H9 (cell line): ENCODE data around the gene PDZK1. TPM values are rescaled to one million over a fixed set of nuclear protein-coding genes. Genes with fewer than 3 reads are reported as not detected.

Experiments
- DNase-seq: peaks from one replicate; pipeline ENCODE4 v3.0.0-alpha.2; 2017
- H2AFZ ChIP-seq: one replicate; pipeline ENCODE4 v1.6.1; 2013; ENCODE audit warnings: mild to moderate bottlenecking, low read length, control low read depth, moderate library complexity
- H2AK5ac ChIP-seq: 2 replicates; pipeline ENCODE4 v1.6.1; 2013; ENCODE audit warnings: low read length, control low read depth, mixed read lengths; ENCODE audit not compliant: insufficient read length
- H2BK120ac ChIP-seq: one replicate; pipeline ENCODE4 v1.6.1; 2013; ENCODE audit warnings: low read depth, mild to moderate bottlenecking, low read length, control low read depth, inconsistent platforms; ENCODE audit not compliant: poor library complexity, severe bottlenecking
- H2BK12ac ChIP-seq: 2 replicates; pipeline ENCODE4 v1.6.1; 2013; ENCODE audit warnings: low read length, control low read depth, mixed read lengths, low read depth; ENCODE audit not compliant: insufficient read length
- H2BK15ac ChIP-seq: 2 replicates; pipeline ENCODE4 v1.6.1; 2013; ENCODE audit warnings: low read depth, low read length, control low read depth
- H2BK20ac ChIP-seq: one replicate; pipeline ENCODE4 v1.6.1; 2013; ENCODE audit warnings: low read depth, mild to moderate bottlenecking, low read length, control low read depth, inconsistent platforms; ENCODE audit not compliant: poor library complexity, severe bottlenecking
- H2BK5ac ChIP-seq: 2 replicates; pipeline ENCODE4 v1.6.1; 2013; ENCODE audit warnings: low read length, control low read depth, mixed read lengths; ENCODE audit not compliant: insufficient read length
- H3K14ac ChIP-seq: 2 replicates; pipeline ENCODE4 v1.6.1; 2013; ENCODE audit warnings: low read length, control low read depth; ENCODE audit not compliant: insufficient read depth
- H3K18ac ChIP-seq: 2 replicates; pipeline ENCODE4 v1.6.1; 2013; ENCODE audit warnings: low read depth, mild to moderate bottlenecking, mixed read lengths, low read length, control low read depth; ENCODE audit not compliant: insufficient read length
- H3K23ac ChIP-seq: 2 replicates; pipeline ENCODE4 v1.6.1; 2013; ENCODE audit warnings: low read length, control low read depth, mixed read lengths, low read depth; ENCODE audit not compliant: insufficient read length
- H3K23me2 ChIP-seq: 2 replicates; pipeline ENCODE4 v1.6.1; 2013; ENCODE audit warnings: low read depth, mild to moderate bottlenecking, mixed read lengths, low read length, control low read depth; ENCODE audit not compliant: insufficient read length, poor library complexity, severe bottlenecking
- H3K27ac ChIP-seq: 2 replicates; pipeline ENCODE4 v1.5.1; 2013; ENCODE audit warnings: low read length, control low read depth, mixed read lengths, low read depth; ENCODE audit not compliant: insufficient read length
- H3K27me3 ChIP-seq: 2 replicates; pipeline ENCODE4 v1.6.1; 2013; ENCODE audit warnings: low read length, control low read depth, inconsistent platforms; ENCODE audit not compliant: insufficient read depth
- H3K4ac ChIP-seq: 2 replicates; pipeline ENCODE4 v1.6.1; 2013; ENCODE audit warnings: low read depth, mild to moderate bottlenecking, control low read depth, inconsistent platforms, low read length, moderate library complexity
- H3K4me1 ChIP-seq: 2 replicates; pipeline ENCODE4 v1.6.1; 2013; ENCODE audit warnings: low read length, control low read depth, inconsistent platforms; ENCODE audit not compliant: insufficient read depth
- H3K4me2 ChIP-seq: 2 replicates; pipeline ENCODE4 v1.6.1; 2013; ENCODE audit warnings: low read length, control low read depth, mixed read lengths; ENCODE audit not compliant: insufficient read length, insufficient read depth
- H3K56ac ChIP-seq: 2 replicates; pipeline ENCODE4 v1.6.1; 2013; ENCODE audit warnings: low read depth, mild to moderate bottlenecking, mixed read lengths, low read length, control low read depth; ENCODE audit not compliant: insufficient read length
- H3K79me1 ChIP-seq: 2 replicates; pipeline ENCODE4 v1.6.1; 2013; ENCODE audit warnings: low read depth, mild to moderate bottlenecking, moderate library complexity, low read length, control low read depth, inconsistent platforms; ENCODE audit not compliant: insufficient read depth, poor library complexity, severe bottlenecking
- H3K79me2 ChIP-seq: 2 replicates; pipeline ENCODE4 v1.6.1; 2013; ENCODE audit warnings: low read length, control low read depth, inconsistent platforms; ENCODE audit not compliant: insufficient read depth
- H3K9ac ChIP-seq: 2 replicates; pipeline ENCODE4 v1.6.1; 2013; ENCODE audit warnings: low read length, control low read depth, mixed read lengths; ENCODE audit not compliant: insufficient read length; ENCODE audit errors: extremely low read depth
- H3K9me3 ChIP-seq: one replicate; pipeline ENCODE4 v1.6.1; 2013; ENCODE audit warnings: low read depth, low read length, inconsistent platforms; ENCODE audit not compliant: control insufficient read depth
- H3T11ph ChIP-seq: one replicate; pipeline ENCODE4 v1.6.1; 2013; ENCODE audit warnings: mild to moderate bottlenecking, low read length, control low read depth, inconsistent platforms
- H4K20me1 ChIP-seq: one replicate; pipeline ENCODE4 v1.6.1; 2013; ENCODE audit not compliant: control insufficient read depth, insufficient read length, insufficient read depth
- H4K5ac ChIP-seq: 2 replicates; pipeline ENCODE4 v1.6.1; 2013; ENCODE audit warnings: low read depth, mild to moderate bottlenecking, mixed read lengths, low read length, control low read depth; ENCODE audit not compliant: insufficient read length
- H4K8ac ChIP-seq: replicated peaks from 2 replicates; pipeline ENCODE4 v1.6.1; 2013; ENCODE audit warnings: low read length, control low read depth, mixed read lengths, low read depth; ENCODE audit not compliant: insufficient read length
- H4K91ac ChIP-seq: 2 replicates; pipeline ENCODE4 v1.6.1; 2013; ENCODE audit warnings: low read depth, mild to moderate bottlenecking, moderate library complexity, mixed read lengths, low read length, control low read depth; ENCODE audit not compliant: insufficient read length
- H3K27ac Mint-ChIP-seq, 3 experiments: 2 replicates in 2 of 3; 3 replicates in 1 of 3; pipeline ENCODE4 v1.8.0; 2020 to 2021; ENCODE audit warnings: mixed read lengths in 3 of 3, mild to moderate bottlenecking in 1 of 3, moderate library complexity in 1 of 3
- H3K27me3 Mint-ChIP-seq: 2 replicates; pipeline ENCODE4 v1.8.0; 2021; ENCODE audit warnings: low read depth, mild to moderate bottlenecking, moderate library complexity, mixed read lengths
- H3K36me3 Mint-ChIP-seq, 3 experiments: 2 replicates in 2 of 3; 3 replicates in 1 of 3; pipeline ENCODE4 v1.8.0; 2020 to 2021; ENCODE audit warnings: low read depth in 3 of 3, mixed read lengths in 3 of 3; ENCODE audit not compliant: insufficient read depth in 1 of 3
- H3K4me1 Mint-ChIP-seq, 2 experiments: 2 replicates each; pipeline ENCODE4 v1.8.0; 2020; ENCODE audit warnings: mixed read lengths in 2 of 2
- H3K4me3 Mint-ChIP-seq, 2 experiments: 2 replicates in 1 of 2; 3 replicates in 1 of 2; pipeline ENCODE4 v1.8.0; 2020 to 2021; ENCODE audit warnings: mild to moderate bottlenecking in 2 of 2, mixed read lengths in 2 of 2, moderate library complexity in 1 of 2
- H3K9me3 Mint-ChIP-seq, 2 experiments: 2 replicates in 1 of 2; 3 replicates in 1 of 2; pipeline ENCODE4 v1.8.0; 2020; ENCODE audit warnings: mild to moderate bottlenecking in 2 of 2, mixed read lengths in 2 of 2, moderate library complexity in 1 of 2
- WGBS: extraction: QIAGEN DNeasy Blood & Tissue Kit; methylation state at CpG from one replicate; pipeline ENCODE4 v1.1.7; 2013; ENCODE audit warnings: missing lambda C conversion rate, low lambda C conversion rate, mixed read lengths; ENCODE audit not compliant: insufficient read length; ENCODE audit errors: extremely low coverage; 5-methylcytosine and 5-hydroxymethylcytosine counted together
- total RNA-seq: library from RNA; stranded (reverse); gene quantifications from 2 replicates; pipeline ENCODE4 v1.2.1, GENCODE V29; 2021
- TF ChIP-seq, protein P1 (sequence below): fragments of 200-600 bp; sonication (generic); conservative IDR thresholded peaks from 3 replicates; pipeline ENCODE4 v1.8.0; 2021; ENCODE audit warnings: antibody characterized with exemption, mild to moderate bottlenecking

The PDZK1 gene
- total RNA-seq, 1 experiment from 2014 or later, result not detected

DNA sequence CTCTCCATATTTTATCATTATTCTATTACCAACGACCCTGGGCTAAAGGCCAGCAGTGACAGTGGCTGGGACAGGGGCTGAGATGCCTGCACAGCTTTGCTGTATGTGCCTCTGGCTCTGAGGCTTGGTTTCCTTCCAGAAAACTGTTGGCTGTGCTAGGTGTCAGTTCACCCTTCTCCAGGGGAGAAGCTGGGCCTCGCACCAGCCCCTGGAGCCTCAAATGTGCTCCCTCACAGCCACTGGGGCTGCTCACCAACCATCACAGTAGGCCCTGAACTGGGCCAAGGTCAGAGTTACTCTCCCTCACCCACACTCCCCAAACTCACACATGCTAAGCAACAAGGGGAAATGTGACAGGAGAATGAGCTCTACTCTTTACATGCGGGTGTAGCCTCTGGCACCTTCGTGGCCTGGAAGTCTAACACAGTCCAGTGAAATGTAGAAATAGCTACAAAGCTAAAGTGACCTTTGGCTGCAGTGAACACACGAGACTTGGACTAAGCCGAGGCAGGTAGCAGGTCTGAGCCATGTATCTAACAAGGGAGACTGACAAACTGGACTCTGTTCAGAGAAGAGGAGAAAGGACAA, 7.5 kb upstream of the PDZK1 start:
- Histone ChIP-seq H3K79me2 (no peaks in the 10 kb centered on the region), H3K4me1 (no peaks in the 10 kb centered on the region), H4K91ac (no peak overlapping the region), H3K4me2 (no peak overlapping the region), H2BK20ac (no peak overlapping the region), H3K9me3 (no peaks in the 10 kb centered on the region), H3K56ac (no peak overlapping the region), H3K4ac (no peak overlapping the region), H3K79me1 (no peaks in the 10 kb centered on the region), H3K23ac (no peak overlapping the region), H3K27me3 (no peaks in the 10 kb centered on the region), H4K20me1 (no peaks in the 10 kb centered on the region), H3K27ac (no peak overlapping the region), H2AK5ac (no peak overlapping the region), H3K23me2 (no peaks in the 10 kb centered on the region), H3K18ac (no peak overlapping the region), H2BK120ac (no peak overlapping the region), H4K8ac (no peak overlapping the region), H4K5ac (no peak overlapping the region), H2AFZ (no peak overlapping the region), H3T11ph (no peak overlapping the region), H3K14ac (no peak overlapping the region), H2BK5ac (no peak overlapping the region), H2BK12ac (no peak overlapping the region), H2BK15ac (no peak overlapping the region), H3K9ac (no peak overlapping the region)
- no peaks in the 10 kb centered on the region for H3K36me3 Mint-ChIP-seq
- TF ChIP-seq, protein P1, sequence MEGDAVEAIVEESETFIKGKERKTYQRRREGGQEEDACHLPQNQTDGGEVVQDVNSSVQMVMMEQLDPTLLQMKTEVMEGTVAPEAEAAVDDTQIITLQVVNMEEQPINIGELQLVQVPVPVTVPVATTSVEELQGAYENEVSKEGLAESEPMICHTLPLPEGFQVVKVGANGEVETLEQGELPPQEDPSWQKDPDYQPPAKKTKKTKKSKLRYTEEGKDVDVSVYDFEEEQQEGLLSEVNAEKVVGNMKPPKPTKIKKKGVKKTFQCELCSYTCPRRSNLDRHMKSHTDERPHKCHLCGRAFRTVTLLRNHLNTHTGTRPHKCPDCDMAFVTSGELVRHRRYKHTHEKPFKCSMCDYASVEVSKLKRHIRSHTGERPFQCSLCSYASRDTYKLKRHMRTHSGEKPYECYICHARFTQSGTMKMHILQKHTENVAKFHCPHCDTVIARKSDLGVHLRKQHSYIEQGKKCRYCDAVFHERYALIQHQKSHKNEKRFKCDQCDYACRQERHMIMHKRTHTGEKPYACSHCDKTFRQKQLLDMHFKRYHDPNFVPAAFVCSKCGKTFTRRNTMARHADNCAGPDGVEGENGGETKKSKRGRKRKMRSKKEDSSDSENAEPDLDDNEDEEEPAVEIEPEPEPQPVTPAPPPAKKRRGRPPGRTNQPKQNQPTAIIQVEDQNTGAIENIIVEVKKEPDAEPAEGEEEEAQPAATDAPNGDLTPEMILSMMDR, result no peak
- no peak overlapping the region for H3K27ac Mint-ChIP-seq
- no peaks in the 10 kb centered on the region for H3K9me3 Mint-ChIP-seq
- DNase-seq, result no peak
- H3K4me1 Mint-ChIP-seq, result peaks cover 0 to 9% of the 10 kb centered on the region in 2 experiments; a peak in 2 of 4 replicates
- H3K4me3 Mint-ChIP-seq, result no peak overlapping the region
- H3K27me3 Mint-ChIP-seq, result peaks cover 9% of the 10 kb centered on the region
- WGBS, result no CpG with 5 or more reads among the region's 6 CpGs
